A549 (cell line): ENCODE measurements around the gene CSGALNACT2. TPM values are rescaled to one million over a fixed set of nuclear protein-coding genes. Genes with fewer than 3 reads are reported as not detected.

Source experiments
- ATAC-seq, 2 experiments: fragments of 200-7000 bp in 1 of 2; fragments of >200 bp in 1 of 2; cut with Nextera tagmentation in 1 of 2; cut with Tn5 transposase in 1 of 2; 3 replicates each; pipeline versions ENCODE4 v1.8.0 to v1.9.1; 2018 to 2020; ENCODE audit warnings: mild to moderate bottlenecking in 1 of 2, moderate library complexity in 1 of 2
- CTCF ChIA-PET: fragments of 300-600 bp; sonication (Branson Sonifier 250); formaldehyde crosslinking; extraction: SDS; loops from one replicate; lab custom pipeline; 2021; ENCODE audit warnings: antibody characterized with exemption, inconsistent platforms; lab: Yijun Ruan, JAX
- POLR2A ChIA-PET: fragments of 350-600 bp; formaldehyde crosslinking; extraction: SDS; loops from one replicate; lab custom pipeline; 2021; ENCODE audit warnings: antibody characterized with exemption, inconsistent platforms; lab: Yijun Ruan, JAX
- DNase-seq, 2 experiments: peaks; one replicate each; pipeline versions ENCODE4 v3.0.0 to v3.0.0-alpha.2; 2011 to 2016; ENCODE audit warnings: low read depth in 1 of 2, low spot score in 1 of 2
- FAIRE-seq: peaks from 2 replicates; lab custom pipeline; 2011; peaks lifted over from hg19 to GRCh38; lab: Jason Lieb, UNC
- H3K27ac ChIP-seq, 2 experiments: fragments of >200 bp; sonication (Bioruptor Twin); formaldehyde crosslinking; 3 replicates each; pipeline ENCODE4 v1.5.1; 2016 to 2017
- H3K4me1 ChIP-seq: fragments of >200 bp; sonication (Bioruptor Twin); formaldehyde crosslinking; 3 replicates; pipeline ENCODE4 v1.6.1; 2016
- H3K4me2 ChIP-seq: fragments of >200 bp; sonication (Bioruptor Twin); formaldehyde crosslinking; 3 replicates; pipeline ENCODE4 v1.6.1; 2016
- H3K4me3 ChIP-seq: fragments of >200 bp; sonication (Bioruptor Twin); formaldehyde crosslinking; 3 replicates; pipeline ENCODE4 v1.5.1; 2016
- H3K9me3 ChIP-seq: fragments of >200 bp; sonication (Bioruptor Twin); formaldehyde crosslinking; 3 replicates; pipeline ENCODE4 v1.6.1; 2016
- CBX2 ChIP-seq: fragments of 200-600 bp; sonication (generic); IDR thresholded peaks from 2 replicates; pipeline ENCODE4 v1.6.1; 2016; ENCODE audit warnings: low read depth, mild to moderate bottlenecking, borderline replicate concordance
- CEBPB ChIP-seq, 2 experiments: fragments of >200 bp in 1 of 2; sonication (Bioruptor Twin) in 1 of 2; formaldehyde crosslinking in 1 of 2; IDR thresholded peaks; 2 replicates each; pipeline ENCODE4 v1.6.1; 2012 to 2016
- CHD2 ChIP-seq: fragments of 150-350 bp; IDR thresholded peaks from 2 replicates; pipeline ENCODE4 v1.6.1; 2014; ENCODE audit warnings: low read length; ENCODE audit not compliant: partially characterized antibody
- CHD4 ChIP-seq: fragments of 200-600 bp; sonication (generic); IDR thresholded peaks from 2 replicates; pipeline ENCODE4 v1.6.1; 2016; ENCODE audit warnings: antibody characterized with exemption, mild to moderate bottlenecking, borderline replicate concordance
- ESRRA ChIP-seq: fragments of 150-350 bp; IDR thresholded peaks from 2 replicates; pipeline ENCODE4 v1.6.1; 2014; ENCODE audit warnings: mild to moderate bottlenecking, low read length, borderline replicate concordance
- JUN ChIP-seq, 2 experiments: fragments of >200 bp; sonication (Bioruptor Twin); formaldehyde crosslinking; IDR thresholded peaks; 2 replicates in 1 of 2; 3 replicates in 1 of 2; pipeline ENCODE4 v1.6.1; 2016 to 2017
- PHF8 ChIP-seq: fragments of 200-600 bp; sonication (generic); IDR thresholded peaks from 2 replicates; pipeline ENCODE4 v1.6.1; 2016; ENCODE audit warnings: low read depth, mild to moderate bottlenecking, antibody characterized with exemption, moderate library complexity, borderline replicate concordance
- RAD21 ChIP-seq, 2 experiments: fragments of >200 bp in 1 of 2; sonication (Bioruptor Twin) in 1 of 2; formaldehyde crosslinking in 1 of 2; IDR thresholded peaks in 1 of 2; conservative IDR thresholded peaks in 1 of 2; 2 replicates in 1 of 2; 3 replicates in 1 of 2; pipeline ENCODE4 v1.6.1; 2012 to 2018; ENCODE audit warnings: inconsistent platforms in 1 of 2
- RARB ChIP-seq: fragments of 250-450 bp; sonication (Bioruptor Pico); IDR thresholded peaks from 2 replicates; pipeline ENCODE4 v1.8.0; 2021; ENCODE audit warnings: mild to moderate bottlenecking, moderate library complexity
- RFX5 ChIP-seq: fragments of 450-650 bp; IDR thresholded peaks from 2 replicates; pipeline ENCODE4 v1.7.1; 2014; ENCODE audit warnings: antibody characterized with exemption, mild to moderate bottlenecking, moderate library complexity
- ZNF302 ChIP-seq: fragments of 250-450 bp; sonication (Bioruptor Pico); IDR thresholded peaks from 2 replicates; pipeline ENCODE4 v1.9.0; 2021; ENCODE audit warnings: inconsistent platforms, mild to moderate bottlenecking, moderate library complexity
- WGBS: methylation state at CpG from one replicate; pipeline ENCODE4 v1.1.6; 2017; ENCODE audit errors: missing lambda C conversion rate; 5-methylcytosine and 5-hydroxymethylcytosine counted together
- polyA plus RNA-seq, 4 experiments: library from polyadenylated mRNA; depleted of rRNA in 3 of 4; stranded (reverse); fragments of >200 nt; fragmentation: RNase III in 1 of 4; extraction: RNeasy Plus Mini Kit Qiagen cat#74134 plus additional on column Dnase treatment in 1 of 4; gene quantifications; 2 replicates in 3 of 4; 3 replicates in 1 of 4; pipeline ENCODE4 v1.2.3, GENCODE V29; 2011 to 2017
- TF ChIP-seq, protein P1 (sequence below): fragments of 200-600 bp; sonication (generic); IDR thresholded peaks from 2 replicates; pipeline ENCODE4 v1.6.1; 2016; ENCODE audit warnings: antibody characterized with exemption, mild to moderate bottlenecking, moderate library complexity
- TF ChIP-seq, protein P2 (sequence below): fragments of >200 bp; sonication (Bioruptor Twin); formaldehyde crosslinking; IDR thresholded peaks from 3 replicates; pipeline ENCODE4 v1.6.1; 2016
- TF ChIP-seq, protein P3 (sequence below): fragments of 250-450 bp; sonication (Bioruptor Pico); IDR thresholded peaks from 2 replicates; pipeline ENCODE4 v1.5.0; 2021; ENCODE audit warnings: mild to moderate bottlenecking, moderate library complexity, borderline replicate concordance
- TF ChIP-seq, protein P4 (sequence below): fragments of 150-350 bp; IDR thresholded peaks from 2 replicates; pipeline ENCODE4 v1.6.1; 2014; ENCODE audit warnings: low read depth, mild to moderate bottlenecking, low read length

The CSGALNACT2 gene
- polyA plus RNA-seq, 2 of the 4 experiments (the other 2 are of a cell fraction), result 11.2 to 29.9 TPM

DNA sequence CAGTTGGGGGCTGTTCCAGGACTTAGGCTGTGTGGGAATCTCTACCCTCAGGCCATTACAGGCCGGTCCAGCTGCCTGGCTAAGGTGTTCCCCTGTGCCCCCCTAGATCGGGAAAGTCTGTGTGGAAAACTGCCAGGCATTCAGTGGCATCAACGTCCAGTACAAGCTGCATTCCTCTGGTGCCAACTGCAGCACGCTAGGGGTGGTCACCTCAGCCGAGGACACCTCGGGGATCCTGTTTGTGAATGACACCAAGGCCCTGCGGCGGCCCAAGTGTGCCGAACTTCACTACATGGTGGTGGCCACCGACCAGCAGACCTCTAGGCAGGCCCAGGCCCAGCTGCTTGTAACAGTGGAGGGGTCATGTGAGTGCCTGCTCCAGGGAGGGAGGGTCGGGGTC is 27.1 kb upstream of the CSGALNACT2 start:
- no peak for TF ChIP-seq CBX2
- TF ChIP-seq CEBPB (IDR thresholded peaks at IDR 0.05), result no peak
- TF ChIP-seq, protein P1, sequence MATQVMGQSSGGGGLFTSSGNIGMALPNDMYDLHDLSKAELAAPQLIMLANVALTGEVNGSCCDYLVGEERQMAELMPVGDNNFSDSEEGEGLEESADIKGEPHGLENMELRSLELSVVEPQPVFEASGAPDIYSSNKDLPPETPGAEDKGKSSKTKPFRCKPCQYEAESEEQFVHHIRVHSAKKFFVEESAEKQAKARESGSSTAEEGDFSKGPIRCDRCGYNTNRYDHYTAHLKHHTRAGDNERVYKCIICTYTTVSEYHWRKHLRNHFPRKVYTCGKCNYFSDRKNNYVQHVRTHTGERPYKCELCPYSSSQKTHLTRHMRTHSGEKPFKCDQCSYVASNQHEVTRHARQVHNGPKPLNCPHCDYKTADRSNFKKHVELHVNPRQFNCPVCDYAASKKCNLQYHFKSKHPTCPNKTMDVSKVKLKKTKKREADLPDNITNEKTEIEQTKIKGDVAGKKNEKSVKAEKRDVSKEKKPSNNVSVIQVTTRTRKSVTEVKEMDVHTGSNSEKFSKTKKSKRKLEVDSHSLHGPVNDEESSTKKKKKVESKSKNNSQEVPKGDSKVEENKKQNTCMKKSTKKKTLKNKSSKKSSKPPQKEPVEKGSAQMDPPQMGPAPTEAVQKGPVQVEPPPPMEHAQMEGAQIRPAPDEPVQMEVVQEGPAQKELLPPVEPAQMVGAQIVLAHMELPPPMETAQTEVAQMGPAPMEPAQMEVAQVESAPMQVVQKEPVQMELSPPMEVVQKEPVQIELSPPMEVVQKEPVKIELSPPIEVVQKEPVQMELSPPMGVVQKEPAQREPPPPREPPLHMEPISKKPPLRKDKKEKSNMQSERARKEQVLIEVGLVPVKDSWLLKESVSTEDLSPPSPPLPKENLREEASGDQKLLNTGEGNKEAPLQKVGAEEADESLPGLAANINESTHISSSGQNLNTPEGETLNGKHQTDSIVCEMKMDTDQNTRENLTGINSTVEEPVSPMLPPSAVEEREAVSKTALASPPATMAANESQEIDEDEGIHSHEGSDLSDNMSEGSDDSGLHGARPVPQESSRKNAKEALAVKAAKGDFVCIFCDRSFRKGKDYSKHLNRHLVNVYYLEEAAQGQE, result no peak
- TF ChIP-seq CHD4, result no peak
- TF ChIP-seq PHF8, result no peak
- TF ChIP-seq ESRRA, result no peak
- no peak for TF ChIP-seq CHD2
- TF ChIP-seq, protein P2, sequence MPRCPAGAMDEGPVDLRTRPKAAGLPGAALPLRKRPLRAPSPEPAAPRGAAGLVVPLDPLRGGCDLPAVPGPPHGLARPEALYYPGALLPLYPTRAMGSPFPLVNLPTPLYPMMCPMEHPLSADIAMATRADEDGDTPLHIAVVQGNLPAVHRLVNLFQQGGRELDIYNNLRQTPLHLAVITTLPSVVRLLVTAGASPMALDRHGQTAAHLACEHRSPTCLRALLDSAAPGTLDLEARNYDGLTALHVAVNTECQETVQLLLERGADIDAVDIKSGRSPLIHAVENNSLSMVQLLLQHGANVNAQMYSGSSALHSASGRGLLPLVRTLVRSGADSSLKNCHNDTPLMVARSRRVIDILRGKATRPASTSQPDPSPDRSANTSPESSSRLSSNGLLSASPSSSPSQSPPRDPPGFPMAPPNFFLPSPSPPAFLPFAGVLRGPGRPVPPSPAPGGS, result no peak
- TF ChIP-seq JUN (IDR thresholded peaks at IDR 0.05), result no peak
- ChIA-PET CTCF (interaction anchor here (0.7 kb wide), 1 partner anchor 358 kb away, joined by 3 read pairs; no protein-coding TSS in a partner anchor), POLR2A (no interaction called here)
- Histone ChIP-seq H3K9me3 (no peaks in the 10 kb centered on the region), H3K4me1 (no peaks in the 10 kb centered on the region), H3K27ac (no peak overlapping the region), H3K4me2 (no peak overlapping the region), H3K4me3 (no peak overlapping the region)
- DNase-seq (no peak), FAIRE-seq (no peak), ATAC-seq (no peak)
- 39% methylated on average over 5 of the region's 11 CpGs for WGBS

DNA sequence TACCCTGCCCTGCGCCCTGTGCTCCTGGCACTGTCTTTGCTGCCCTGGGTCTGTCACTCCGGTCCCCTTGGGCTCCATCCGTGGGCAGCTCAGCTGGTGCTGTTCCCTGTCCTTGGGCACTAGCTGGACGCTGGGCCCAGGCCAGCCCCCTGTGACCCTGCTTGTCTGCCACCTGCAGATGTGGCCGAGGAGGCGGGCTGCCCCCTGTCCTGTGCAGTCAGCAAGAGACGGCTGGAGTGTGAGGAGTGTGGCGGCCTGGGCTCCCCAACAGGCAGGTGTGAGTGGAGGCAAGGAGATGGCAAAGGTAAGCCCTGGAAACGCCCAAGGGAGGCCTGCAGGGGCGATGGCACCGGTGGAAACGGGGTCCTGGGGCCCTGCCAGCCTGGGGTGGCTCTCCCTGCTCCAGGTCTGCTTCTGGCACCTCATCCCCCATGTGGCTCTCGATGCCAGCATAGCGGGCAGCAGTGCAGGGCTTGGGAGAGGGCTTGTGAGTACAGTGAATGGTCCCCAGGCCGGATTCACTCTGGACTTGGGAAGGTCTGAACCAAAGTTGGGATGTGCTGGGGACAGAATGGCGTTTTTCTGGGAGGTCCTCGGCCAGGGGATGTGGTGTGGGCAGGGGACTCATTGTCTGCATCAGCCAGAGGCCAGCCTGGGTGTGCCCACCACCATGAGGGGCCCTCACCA is 26.2 kb upstream of the CSGALNACT2 start:
- POLR2A ChIA-PET, result no interaction called here
- FAIRE-seq (no peak), DNase-seq (no peak), ATAC-seq (no peak)
- Histone ChIP-seq H3K9me3 (no peaks in the 10 kb centered on the region), H3K4me1 (no peaks in the 10 kb centered on the region), H3K4me3 (no peak overlapping the region), H3K4me2 (no peak overlapping the region), H3K27ac (no peak overlapping the region)
- 54% methylated on average over 16 of the region's 17 CpGs for WGBS
- TF ChIP-seq, protein P3, sequence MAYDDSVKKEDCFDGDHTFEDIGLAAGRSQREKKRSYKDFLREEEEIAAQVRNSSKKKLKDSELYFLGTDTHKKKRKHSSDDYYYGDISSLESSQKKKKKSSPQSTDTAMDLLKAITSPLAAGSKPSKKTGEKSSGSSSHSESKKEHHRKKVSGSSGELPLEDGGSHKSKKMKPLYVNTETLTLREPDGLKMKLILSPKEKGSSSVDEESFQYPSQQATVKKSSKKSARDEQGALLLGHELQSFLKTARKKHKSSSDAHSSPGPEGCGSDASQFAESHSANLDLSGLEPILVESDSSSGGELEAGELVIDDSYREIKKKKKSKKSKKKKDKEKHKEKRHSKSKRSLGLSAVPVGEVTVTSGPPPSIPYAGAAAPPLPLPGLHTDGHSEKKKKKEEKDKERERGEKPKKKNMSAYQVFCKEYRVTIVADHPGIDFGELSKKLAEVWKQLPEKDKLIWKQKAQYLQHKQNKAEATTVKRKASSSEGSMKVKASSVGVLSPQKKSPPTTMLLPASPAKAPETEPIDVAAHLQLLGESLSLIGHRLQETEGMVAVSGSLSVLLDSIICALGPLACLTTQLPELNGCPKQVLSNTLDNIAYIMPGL (CRISPR knock-in tag), result no peak
- TF ChIP-seq RFX5 (no peak), RARB (CRISPR knock-in tag) (no peak), CHD2 (no peak), RAD21 (conservative IDR thresholded peaks at IDR 0.05 in 1 of 2, IDR thresholded peaks at IDR 0.05 in 1 of 2) (no peak), ZNF302 (CRISPR knock-in tag) (no peak), ESRRA (no peak)
- TF ChIP-seq, protein P4, sequence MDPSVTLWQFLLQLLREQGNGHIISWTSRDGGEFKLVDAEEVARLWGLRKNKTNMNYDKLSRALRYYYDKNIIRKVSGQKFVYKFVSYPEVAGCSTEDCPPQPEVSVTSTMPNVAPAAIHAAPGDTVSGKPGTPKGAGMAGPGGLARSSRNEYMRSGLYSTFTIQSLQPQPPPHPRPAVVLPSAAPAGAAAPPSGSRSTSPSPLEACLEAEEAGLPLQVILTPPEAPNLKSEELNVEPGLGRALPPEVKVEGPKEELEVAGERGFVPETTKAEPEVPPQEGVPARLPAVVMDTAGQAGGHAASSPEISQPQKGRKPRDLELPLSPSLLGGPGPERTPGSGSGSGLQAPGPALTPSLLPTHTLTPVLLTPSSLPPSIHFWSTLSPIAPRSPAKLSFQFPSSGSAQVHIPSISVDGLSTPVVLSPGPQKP, result no peak
- CTCF ChIA-PET, result interaction anchor here (1.0 to 1.1 kb wide), 2 partner anchors 34 to 243 kb away, joined by 3 read pairs; no protein-coding TSS in a partner anchor
